T-helper 1 cell treated with Interleukin-12 subunit alpha and Interleukin-12 subunit beta and Interleukin-4 antibody, amounts not matched to agents 30 μg/mL and 1 μg/mL, for 36 hours (primary cell): ENCODE measurements around the gene NXPH1.
"Not testable (repeated sequence)": the region's sequence is repeated elsewhere in the genome, so short reads cannot be mapped to it uniquely, and the experiment has no call there.

Experiments used
- H3K27ac Mint-ChIP-seq: one replicate; pipeline ENCODE4 v1.8.0; 2021; ENCODE audit warnings: mild to moderate bottlenecking, mixed read lengths
- H3K27me3 Mint-ChIP-seq: one replicate; pipeline ENCODE4 v1.8.0; 2021; ENCODE audit warnings: low read depth, mixed read lengths
- H3K36me3 Mint-ChIP-seq: one replicate; pipeline ENCODE4 v1.8.0; 2021; ENCODE audit warnings: low read depth, mixed read lengths
- H3K4me1 Mint-ChIP-seq: one replicate; pipeline ENCODE4 v1.8.0; 2021; ENCODE audit warnings: low read depth, mixed read lengths
- H3K4me3 Mint-ChIP-seq: one replicate; pipeline ENCODE4 v1.8.0; 2021; ENCODE audit warnings: mild to moderate bottlenecking, moderate library complexity, mixed read lengths
- H3K9me3 Mint-ChIP-seq: one replicate; pipeline ENCODE4 v1.8.0; 2021; ENCODE audit warnings: mixed read lengths

The NXPH1 gene

GRCh38 chr7:8724080-8724718 is 290.8 kb downstream of the NXPH1 start:
- H3K4me1 Mint-ChIP-seq = no peaks in the 10 kb centered on the region
- no peaks in the 10 kb centered on the region for H3K36me3 Mint-ChIP-seq
- H3K9me3 Mint-ChIP-seq = no peaks in the 10 kb centered on the region
- no peak overlapping the region for H3K27ac Mint-ChIP-seq
- no peak overlapping the region for H3K4me3 Mint-ChIP-seq
- H3K27me3 Mint-ChIP-seq = no peaks in the 10 kb centered on the region

DNA sequence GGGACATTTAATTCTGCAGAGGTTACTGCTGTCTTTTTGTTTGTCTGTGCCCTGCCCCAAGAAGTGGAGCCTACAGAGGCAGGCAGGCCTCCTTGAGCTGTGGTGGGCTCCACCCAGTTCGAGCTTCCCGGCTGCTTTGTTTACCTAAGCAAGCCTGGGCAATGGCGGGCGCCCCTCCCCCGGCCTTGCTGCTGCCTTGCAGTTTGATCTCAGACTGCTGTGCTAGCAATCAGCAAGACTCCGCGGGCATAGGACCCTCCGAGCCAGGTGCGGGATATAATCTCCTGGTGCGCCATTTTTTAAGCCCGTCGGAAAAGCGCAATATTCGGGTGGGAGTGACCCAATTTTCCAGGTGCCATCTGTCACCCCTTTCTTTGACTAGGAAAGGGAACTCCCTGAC is 298.3 kb downstream of the NXPH1 start:
- not testable (repeated sequence) for H3K4me3 Mint-ChIP-seq, H3K36me3 Mint-ChIP-seq, H3K4me1 Mint-ChIP-seq, H3K27ac Mint-ChIP-seq, H3K27me3 Mint-ChIP-seq
- H3K9me3 Mint-ChIP-seq = peaks cover 15% of the 10 kb centered on the region

DNA sequence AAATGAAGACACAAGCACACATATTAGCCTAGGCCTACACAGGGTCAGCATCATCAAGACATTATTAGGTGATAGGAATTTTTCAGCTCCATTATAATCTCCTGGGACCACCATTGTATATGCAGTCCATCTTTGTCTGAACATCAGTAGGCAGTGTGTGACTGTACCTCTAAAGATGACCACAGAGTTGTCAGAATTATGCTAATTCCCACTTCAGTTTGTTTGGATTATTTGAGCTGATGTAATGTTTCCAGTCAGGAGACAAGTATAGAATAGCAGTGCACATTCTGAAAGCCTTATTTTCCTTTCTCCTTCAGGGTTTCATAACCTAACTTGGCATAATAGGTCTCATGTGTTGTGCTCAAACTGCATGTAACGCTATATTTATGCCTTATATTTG is 306.4 kb downstream of the NXPH1 start:
- no peak overlapping the region for H3K4me3 Mint-ChIP-seq
- H3K27ac Mint-ChIP-seq = no peak overlapping the region
- H3K4me1 Mint-ChIP-seq = no peaks in the 10 kb centered on the region
- no peaks in the 10 kb centered on the region for H3K27me3 Mint-ChIP-seq
- no peaks in the 10 kb centered on the region for H3K36me3 Mint-ChIP-seq
- H3K9me3 Mint-ChIP-seq = peaks cover 4% of the 10 kb centered on the region

DNA sequence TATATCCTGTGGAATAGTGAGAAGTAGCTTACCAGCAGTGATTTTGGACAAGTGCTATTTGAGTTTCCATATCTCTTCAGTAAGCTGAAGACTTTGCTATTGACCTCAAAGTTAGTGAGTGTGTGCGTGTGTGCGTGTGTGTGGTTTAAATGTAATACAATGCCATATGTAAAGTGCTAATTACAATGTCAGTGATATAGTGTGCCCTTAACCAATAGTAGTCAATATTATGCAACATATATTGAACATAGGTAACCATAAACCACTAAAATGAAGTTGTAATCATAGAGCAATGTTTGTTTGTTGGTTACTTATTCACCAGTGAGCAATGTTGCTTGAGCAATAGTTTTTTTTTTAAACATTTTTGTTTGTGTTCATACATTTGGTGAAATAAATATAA is 309.4 kb downstream of the NXPH1 start:
- Mint-ChIP-seq H3K4me1 (no peaks in the 10 kb centered on the region), H3K27me3 (no peaks in the 10 kb centered on the region), H3K36me3 (no peaks in the 10 kb centered on the region), H3K9me3 (no peaks in the 10 kb centered on the region), H3K4me3 (no peak overlapping the region), H3K27ac (no peak overlapping the region)

GRCh38 chr7:8747338-8747737 is 313.9 kb downstream of the NXPH1 start:
- H3K27me3 Mint-ChIP-seq = no peaks in the 10 kb centered on the region
- no peak overlapping the region for H3K27ac Mint-ChIP-seq
- H3K4me1 Mint-ChIP-seq = no peaks in the 10 kb centered on the region
- no peaks in the 10 kb centered on the region for H3K36me3 Mint-ChIP-seq
- no peaks in the 10 kb centered on the region for H3K9me3 Mint-ChIP-seq
- no peak overlapping the region for H3K4me3 Mint-ChIP-seq

DNA sequence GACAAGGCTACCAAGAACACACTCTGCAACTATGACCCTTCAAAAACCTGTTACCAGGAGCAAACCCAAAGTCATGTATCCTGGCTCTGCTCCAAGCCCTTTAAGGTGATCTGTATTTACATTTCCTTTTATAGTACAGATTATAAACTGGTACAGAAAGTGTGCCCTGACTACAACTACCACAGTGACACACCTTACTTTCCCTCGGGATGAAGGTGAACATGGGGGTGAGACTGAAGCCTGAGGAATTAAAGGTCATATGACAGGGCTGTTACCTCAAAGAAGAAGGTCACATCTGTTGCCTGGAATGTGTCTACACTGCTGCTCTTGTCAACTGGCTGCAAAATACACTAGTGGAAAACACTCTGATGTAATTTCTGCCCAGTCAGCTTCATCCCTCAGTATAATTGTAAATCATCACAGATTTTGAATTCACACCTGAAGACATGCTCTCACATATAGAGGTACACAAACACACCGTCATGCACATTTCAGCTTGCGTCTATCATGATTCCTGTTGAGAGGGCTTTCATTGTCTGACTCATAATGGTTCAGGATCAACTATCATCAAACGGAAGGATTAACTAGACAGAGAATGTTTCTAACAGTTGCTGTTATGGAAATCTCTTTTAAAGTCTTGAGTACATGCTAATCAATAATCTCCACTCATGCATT is 318.3 kb downstream of the NXPH1 start:
- H3K4me1 Mint-ChIP-seq = no peaks in the 10 kb centered on the region

GRCh38 chr7:8753355-8753754 is 319.9 kb downstream of the NXPH1 start:
- H3K9me3 Mint-ChIP-seq = no peaks in the 10 kb centered on the region
- H3K4me3 Mint-ChIP-seq = no peak overlapping the region
- no peaks in the 10 kb centered on the region for H3K4me1 Mint-ChIP-seq
- H3K27me3 Mint-ChIP-seq = no peaks in the 10 kb centered on the region
- no peaks in the 10 kb centered on the region for H3K36me3 Mint-ChIP-seq
- no peak overlapping the region for H3K27ac Mint-ChIP-seq

More for the DNA sequence above, 318.3 kb downstream of the NXPH1 start:
- Mint-ChIP-seq H3K27ac (no peak overlapping the region), H3K9me3 (no peaks in the 10 kb centered on the region), H3K36me3 (no peaks in the 10 kb centered on the region), H3K4me3 (no peak overlapping the region), H3K27me3 (no peaks in the 10 kb centered on the region)

DNA sequence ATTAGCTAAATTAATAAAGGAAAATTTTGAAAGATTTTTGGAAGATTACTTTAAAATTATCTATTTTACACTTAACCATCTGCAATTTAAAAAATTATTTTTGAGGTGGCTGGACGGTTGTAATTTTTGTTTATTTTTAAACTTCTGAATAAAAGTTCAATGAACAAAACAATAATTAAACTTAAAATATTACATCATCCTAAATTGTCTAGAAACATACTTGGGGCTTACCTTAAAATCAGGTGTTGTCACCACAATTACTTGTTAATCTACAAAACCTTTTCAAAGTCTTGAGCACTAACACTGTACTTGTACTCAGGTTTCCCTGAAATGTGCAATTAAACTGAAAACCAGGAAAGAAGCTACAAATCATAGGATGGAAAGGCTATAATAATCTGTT is 328.3 kb downstream of the NXPH1 start:
- no peaks in the 10 kb centered on the region for H3K4me1 Mint-ChIP-seq
- H3K4me3 Mint-ChIP-seq = no peak overlapping the region
- no peaks in the 10 kb centered on the region for H3K36me3 Mint-ChIP-seq
- no peak overlapping the region for H3K27ac Mint-ChIP-seq
- no peaks in the 10 kb centered on the region for H3K9me3 Mint-ChIP-seq
- no peaks in the 10 kb centered on the region for H3K27me3 Mint-ChIP-seq

- H3K4me1 Mint-ChIP-seq = no peaks in the 10 kb centered on the region
- H3K36me3 Mint-ChIP-seq = no peaks in the 10 kb centered on the region
- H3K27me3 Mint-ChIP-seq = no peaks in the 10 kb centered on the region
- H3K9me3 Mint-ChIP-seq = no peaks in the 10 kb centered on the region
- H3K27ac Mint-ChIP-seq = no peak overlapping the region
- no peak overlapping the region for H3K4me3 Mint-ChIP-seq
Measured at GRCh38 chr7:8762803-8763202, 329.4 kb downstream of the NXPH1 start.

GRCh38 chr7:8765374-8765773 is 332.0 kb downstream of the NXPH1 start:
- no peaks in the 10 kb centered on the region for H3K27me3 Mint-ChIP-seq
- H3K36me3 Mint-ChIP-seq = no peaks in the 10 kb centered on the region
- H3K27ac Mint-ChIP-seq = no peak overlapping the region
- no peaks in the 10 kb centered on the region for H3K4me1 Mint-ChIP-seq
- no peaks in the 10 kb centered on the region for H3K9me3 Mint-ChIP-seq
- no peak overlapping the region for H3K4me3 Mint-ChIP-seq

DNA sequence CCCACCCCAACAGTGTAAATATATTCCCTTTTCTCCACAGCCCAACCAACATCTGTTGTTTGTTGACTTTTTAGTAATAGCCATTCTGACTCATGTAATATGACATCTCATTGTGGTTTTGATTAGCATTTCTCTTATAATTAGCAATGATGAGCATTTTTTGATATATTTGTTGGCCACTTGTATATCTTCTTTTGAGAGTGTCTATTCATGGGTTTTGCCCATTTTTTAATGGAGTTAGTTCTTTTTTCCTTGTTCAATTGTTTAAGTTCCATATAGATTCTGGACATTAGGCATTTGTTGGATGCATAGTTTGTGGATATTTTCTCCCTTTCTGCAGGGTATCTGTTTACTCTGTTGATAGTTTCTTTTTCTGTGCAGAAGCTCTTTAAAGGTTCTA is 340.1 kb downstream of the NXPH1 start:
- no peaks in the 10 kb centered on the region for H3K9me3 Mint-ChIP-seq
- no peak overlapping the region for H3K4me3 Mint-ChIP-seq
- H3K4me1 Mint-ChIP-seq = no peaks in the 10 kb centered on the region
- no peak overlapping the region for H3K27ac Mint-ChIP-seq
- no peaks in the 10 kb centered on the region for H3K27me3 Mint-ChIP-seq
- no peaks in the 10 kb centered on the region for H3K36me3 Mint-ChIP-seq

- Mint-ChIP-seq H3K27ac (no peak overlapping the region), H3K4me3 (no peak overlapping the region), H3K4me1 (no peaks in the 10 kb centered on the region), H3K27me3 (no peaks in the 10 kb centered on the region), H3K36me3 (no peaks in the 10 kb centered on the region), H3K9me3 (no peaks in the 10 kb centered on the region)
Measured at GRCh38 chr7:8778459-8778858, 345.1 kb downstream of the NXPH1 start.

GRCh38 chr7:8781166-8781565 is 347.8 kb downstream of the NXPH1 start:
- H3K27ac Mint-ChIP-seq = no peak overlapping the region
- H3K36me3 Mint-ChIP-seq = no peaks in the 10 kb centered on the region

GRCh38 chr7:8783229-8783628 is 349.8 kb downstream of the NXPH1 start:
- H3K36me3 Mint-ChIP-seq = no peaks in the 10 kb centered on the region
- no peak overlapping the region for H3K27ac Mint-ChIP-seq
- no peaks in the 10 kb centered on the region for H3K4me1 Mint-ChIP-seq
- H3K9me3 Mint-ChIP-seq = no peaks in the 10 kb centered on the region
- H3K27me3 Mint-ChIP-seq = no peaks in the 10 kb centered on the region
- H3K4me3 Mint-ChIP-seq = no peak overlapping the region

More at GRCh38 chr7:8781166-8781565, 347.8 kb downstream of the NXPH1 start:
- Mint-ChIP-seq H3K4me3 (no peak overlapping the region), H3K4me1 (no peaks in the 10 kb centered on the region), H3K9me3 (no peaks in the 10 kb centered on the region), H3K27me3 (no peaks in the 10 kb centered on the region)

GRCh38 chr7:8785081-8785480 is 351.7 kb downstream of the NXPH1 start:
- H3K4me3 Mint-ChIP-seq = no peak overlapping the region
- H3K9me3 Mint-ChIP-seq = no peaks in the 10 kb centered on the region
- H3K27ac Mint-ChIP-seq = no peak overlapping the region
- no peaks in the 10 kb centered on the region for H3K4me1 Mint-ChIP-seq
- H3K27me3 Mint-ChIP-seq = no peaks in the 10 kb centered on the region
- no peaks in the 10 kb centered on the region for H3K36me3 Mint-ChIP-seq
